Sigmoid colon (tissue), 4 donors: ENCODE results near the gene PRCP.

ENCODE experiments used
- EP300 ChIP-seq, 4 donors: sonication (generic); formaldehyde crosslinking; IDR thresholded peaks; one replicate each; pipeline ENCODE4 v1.6.1; 2017; ENCODE audit warnings: antibody characterized with exemption in 4 of 4
- POLR2A ChIP-seq, 2 donors: fragments of 450-650 bp; IDR thresholded peaks; one replicate each; pipeline ENCODE4 v1.6.1; 2016; ENCODE audit warnings: antibody characterized with exemption in 2 of 2, mild to moderate bottlenecking in 2 of 2, moderate library complexity in 2 of 2
- POLR2AphosphoS5 ChIP-seq, 4 donors: sonication (generic); formaldehyde crosslinking; IDR thresholded peaks; one replicate each; pipeline ENCODE4 v1.6.1; 2017; ENCODE audit warnings: antibody characterized with exemption in 4 of 4
- TF ChIP-seq, protein P1 (sequence below), 4 experiments: fragments of 450-650 bp in 3 of 4; fragments of 200-600 bp in 1 of 4; IDR thresholded peaks; one replicate each; pipeline ENCODE4 v1.5.1; 2016 to 2019; ENCODE audit warnings: antibody characterized with exemption in 4 of 4, mild to moderate bottlenecking in 3 of 4, moderate library complexity in 2 of 4

DNA sequence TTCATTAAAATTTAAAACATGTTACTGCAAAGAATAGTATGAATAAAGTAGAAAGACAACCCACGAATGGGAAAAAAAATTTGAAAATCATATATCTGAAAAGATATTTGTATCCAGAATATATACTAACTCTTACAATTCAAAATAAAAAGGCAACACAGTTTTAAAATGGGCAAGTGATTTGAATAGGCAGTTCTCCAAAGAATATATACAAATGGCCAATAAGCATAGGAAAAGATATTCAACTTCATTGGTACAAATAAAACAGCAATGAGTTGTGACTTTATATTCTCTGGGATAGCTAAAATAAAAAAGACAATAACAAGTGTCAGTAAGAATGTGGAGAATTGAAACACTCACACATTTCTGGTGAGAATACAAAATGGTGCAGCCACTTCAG lies 125.0 kb downstream of the PRCP start:
- TF ChIP-seq, protein P1, sequence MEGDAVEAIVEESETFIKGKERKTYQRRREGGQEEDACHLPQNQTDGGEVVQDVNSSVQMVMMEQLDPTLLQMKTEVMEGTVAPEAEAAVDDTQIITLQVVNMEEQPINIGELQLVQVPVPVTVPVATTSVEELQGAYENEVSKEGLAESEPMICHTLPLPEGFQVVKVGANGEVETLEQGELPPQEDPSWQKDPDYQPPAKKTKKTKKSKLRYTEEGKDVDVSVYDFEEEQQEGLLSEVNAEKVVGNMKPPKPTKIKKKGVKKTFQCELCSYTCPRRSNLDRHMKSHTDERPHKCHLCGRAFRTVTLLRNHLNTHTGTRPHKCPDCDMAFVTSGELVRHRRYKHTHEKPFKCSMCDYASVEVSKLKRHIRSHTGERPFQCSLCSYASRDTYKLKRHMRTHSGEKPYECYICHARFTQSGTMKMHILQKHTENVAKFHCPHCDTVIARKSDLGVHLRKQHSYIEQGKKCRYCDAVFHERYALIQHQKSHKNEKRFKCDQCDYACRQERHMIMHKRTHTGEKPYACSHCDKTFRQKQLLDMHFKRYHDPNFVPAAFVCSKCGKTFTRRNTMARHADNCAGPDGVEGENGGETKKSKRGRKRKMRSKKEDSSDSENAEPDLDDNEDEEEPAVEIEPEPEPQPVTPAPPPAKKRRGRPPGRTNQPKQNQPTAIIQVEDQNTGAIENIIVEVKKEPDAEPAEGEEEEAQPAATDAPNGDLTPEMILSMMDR (IDR thresholded peaks at IDR 0.05) = no peak
- TF ChIP-seq EP300 (IDR thresholded peaks at IDR 0.05) = no peak
- TF ChIP-seq POLR2A (IDR thresholded peaks at IDR 0.05) = no peak
- no peak for TF ChIP-seq POLR2AphosphoS5 (IDR thresholded peaks at IDR 0.05)
